Loucy (cell line): ENCODE results near the gene G6PC3.

Experiments used
- EZH2phosphoT487 ChIP-seq: fragments of 200-600 bp; IDR thresholded peaks from 2 replicates; pipeline ENCODE4 v1.6.1; 2018; ENCODE audit warnings: antibody characterized with exemption, mild to moderate bottlenecking, moderate library complexity, borderline replicate concordance
- TF ChIP-seq, protein P1 (sequence below): fragments of 200-600 bp; sonication (generic); conservative IDR thresholded peaks from 2 replicates; pipeline ENCODE4 v1.5.1; 2014; ENCODE audit warnings: mild to moderate bottlenecking, antibody characterized with exemption, low read length

DNA sequence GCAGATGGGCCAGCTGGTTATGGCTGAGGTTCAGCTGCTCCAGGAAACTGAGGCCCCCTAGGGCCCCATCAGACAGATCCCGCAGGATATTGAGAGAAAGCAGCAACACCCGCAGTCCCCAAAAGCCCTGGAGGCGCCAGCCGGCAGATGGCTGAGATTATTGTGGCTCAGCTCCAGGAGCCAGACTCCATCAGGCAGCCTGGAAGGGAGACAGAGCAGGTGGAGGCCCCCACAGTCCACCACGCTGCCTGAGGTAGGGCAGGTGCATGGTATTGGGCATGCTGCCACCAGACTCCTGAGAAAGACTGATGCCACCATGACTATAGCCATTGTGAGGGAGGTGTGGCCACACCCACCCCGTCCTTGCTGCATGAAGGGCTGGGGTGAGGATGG is 46.3 kb upstream of the G6PC3 start:
- TF ChIP-seq, protein P1, sequence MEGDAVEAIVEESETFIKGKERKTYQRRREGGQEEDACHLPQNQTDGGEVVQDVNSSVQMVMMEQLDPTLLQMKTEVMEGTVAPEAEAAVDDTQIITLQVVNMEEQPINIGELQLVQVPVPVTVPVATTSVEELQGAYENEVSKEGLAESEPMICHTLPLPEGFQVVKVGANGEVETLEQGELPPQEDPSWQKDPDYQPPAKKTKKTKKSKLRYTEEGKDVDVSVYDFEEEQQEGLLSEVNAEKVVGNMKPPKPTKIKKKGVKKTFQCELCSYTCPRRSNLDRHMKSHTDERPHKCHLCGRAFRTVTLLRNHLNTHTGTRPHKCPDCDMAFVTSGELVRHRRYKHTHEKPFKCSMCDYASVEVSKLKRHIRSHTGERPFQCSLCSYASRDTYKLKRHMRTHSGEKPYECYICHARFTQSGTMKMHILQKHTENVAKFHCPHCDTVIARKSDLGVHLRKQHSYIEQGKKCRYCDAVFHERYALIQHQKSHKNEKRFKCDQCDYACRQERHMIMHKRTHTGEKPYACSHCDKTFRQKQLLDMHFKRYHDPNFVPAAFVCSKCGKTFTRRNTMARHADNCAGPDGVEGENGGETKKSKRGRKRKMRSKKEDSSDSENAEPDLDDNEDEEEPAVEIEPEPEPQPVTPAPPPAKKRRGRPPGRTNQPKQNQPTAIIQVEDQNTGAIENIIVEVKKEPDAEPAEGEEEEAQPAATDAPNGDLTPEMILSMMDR = no peak
- TF ChIP-seq EZH2phosphoT487 = no peak
